NCI-H187 treated with DMSO at 0.1 percent for 48 hours (cell line): ENCODE measurements around the gene FBP2.

Source experiments
- DNase-seq: peaks from one replicate; lab custom pipeline; 2025; lab: John Stamatoyannopoulos, UW

FBP2 gene

GRCh38 chr9:94593459-94594345 is at the start of gene FBP2:
FBP2 (minus strand) TSS chr9:94593824; CDS start chr9:94593726, 98 bp downstream.
- DNase-seq = no peak

GRCh38 chr9:94643176-94643575 is 49.6 kb upstream of the FBP2 start:
- DNase-seq = no peak

DNA sequence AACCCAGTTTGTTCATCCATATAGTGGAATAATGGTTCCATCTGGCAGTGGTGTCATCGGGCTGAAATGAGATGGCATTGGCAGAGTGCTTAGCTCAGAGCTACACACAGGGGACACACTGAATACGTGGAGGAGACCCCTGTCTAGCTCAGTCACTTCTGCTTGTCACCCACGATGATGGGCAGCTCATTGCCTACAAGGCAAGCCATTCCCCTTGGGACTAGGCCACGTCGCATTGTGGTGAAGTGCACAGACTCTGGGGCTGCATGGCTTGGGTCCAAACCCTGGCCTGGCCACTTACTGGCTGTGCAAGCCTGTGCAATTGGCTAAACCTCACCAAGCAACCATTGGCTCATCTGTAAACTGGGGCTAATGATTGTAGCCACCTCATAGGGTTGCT is 48.9 kb upstream of the FBP2 start:
- no peak for DNase-seq

GRCh38 chr9:94639999-94640376 is 46.4 kb upstream of the FBP2 start:
- no peak for DNase-seq

- DNase-seq = no peak
Measured at GRCh38 chr9:94639061-94639998, 45.7 kb upstream of the FBP2 start, which contains the start of gene FBP1. FBP1 (minus strand) TSS chr9:94639518; CDS start chr9:94639310, 208 bp downstream.

- DNase-seq = no peak
Measured at GRCh38 chr9:94638335-94639060, 44.9 kb upstream of the FBP2 start.

DNA sequence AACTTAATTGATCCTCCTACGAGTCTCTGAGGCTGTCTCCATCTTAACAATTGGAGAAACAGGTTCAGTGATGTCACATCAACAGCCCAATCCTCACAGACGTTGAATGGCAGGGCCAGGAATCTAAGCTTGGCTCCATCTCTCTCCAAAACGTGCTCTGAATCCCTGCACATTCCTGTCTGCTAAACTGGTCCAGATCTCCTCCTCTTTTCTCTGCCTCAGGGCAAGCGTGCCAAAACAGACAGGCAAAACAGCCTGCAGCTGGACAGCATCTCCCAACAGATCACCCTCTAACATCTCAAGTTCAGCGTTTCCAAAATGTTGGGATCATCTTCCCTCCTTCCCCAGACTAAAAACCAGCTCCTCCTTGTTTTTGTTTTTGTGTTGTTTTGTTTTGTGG is 39.1 kb upstream of the FBP2 start:
- no peak for DNase-seq

DNA sequence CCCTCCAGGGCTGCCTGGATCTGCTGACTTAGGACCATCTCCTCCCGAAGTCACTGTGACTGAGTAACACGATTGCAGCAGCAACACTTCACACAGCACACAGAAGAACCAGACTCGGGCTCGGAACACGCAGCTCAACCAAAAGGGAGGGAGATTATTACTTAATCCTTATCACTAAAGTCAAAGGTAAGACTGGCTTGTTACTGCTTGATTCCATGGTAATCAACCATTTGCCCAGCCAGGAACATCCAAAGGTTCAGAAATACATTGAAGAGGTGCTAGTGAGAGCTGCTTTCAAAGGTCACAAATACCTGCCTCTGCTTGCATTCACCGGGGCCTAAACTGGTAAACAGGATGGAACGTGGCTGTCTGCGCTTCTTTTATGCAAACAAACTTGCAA is 38.0 kb upstream of the FBP2 start:
- no peak for DNase-seq

GRCh38 chr9:94630833-94631232 is 37.2 kb upstream of the FBP2 start:
- no peak for DNase-seq

DNA sequence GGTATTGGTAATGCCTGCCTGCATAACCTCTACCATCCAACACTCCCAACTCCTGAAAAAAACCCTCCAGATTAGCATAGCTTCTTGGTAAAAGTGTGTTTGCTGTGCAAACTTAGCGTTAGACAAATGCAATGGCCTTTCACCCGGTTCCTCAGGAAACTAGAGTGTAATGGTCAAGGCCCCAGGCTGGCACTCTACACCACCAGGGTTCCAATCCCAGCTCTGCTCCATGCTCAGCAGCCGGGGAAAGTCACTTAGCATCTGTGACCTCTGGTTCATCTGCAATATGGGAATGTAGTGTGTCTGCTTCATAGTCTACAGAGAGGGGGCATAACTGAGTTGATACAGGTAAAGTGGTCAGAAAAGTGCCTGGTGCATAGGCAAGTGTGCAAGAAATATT is 36.7 kb upstream of the FBP2 start:
- DNase-seq = no peak

GRCh38 chr9:94627287-94627686 is 33.7 kb upstream of the FBP2 start:
- no peak for DNase-seq

- DNase-seq = no peak
Measured at GRCh38 chr9:94625835-94626234, 32.2 kb upstream of the FBP2 start.

GRCh38 chr9:94624629-94625028 is 31.0 kb upstream of the FBP2 start:
- DNase-seq = no peak

GRCh38 chr9:94623253-94623652 is 29.6 kb upstream of the FBP2 start:
- DNase-seq = no peak

GRCh38 chr9:94622087-94622800 is 28.6 kb upstream of the FBP2 start:
- DNase-seq = no peak

GRCh38 chr9:94619026-94619425 is 25.4 kb upstream of the FBP2 start:
- no peak for DNase-seq

DNA sequence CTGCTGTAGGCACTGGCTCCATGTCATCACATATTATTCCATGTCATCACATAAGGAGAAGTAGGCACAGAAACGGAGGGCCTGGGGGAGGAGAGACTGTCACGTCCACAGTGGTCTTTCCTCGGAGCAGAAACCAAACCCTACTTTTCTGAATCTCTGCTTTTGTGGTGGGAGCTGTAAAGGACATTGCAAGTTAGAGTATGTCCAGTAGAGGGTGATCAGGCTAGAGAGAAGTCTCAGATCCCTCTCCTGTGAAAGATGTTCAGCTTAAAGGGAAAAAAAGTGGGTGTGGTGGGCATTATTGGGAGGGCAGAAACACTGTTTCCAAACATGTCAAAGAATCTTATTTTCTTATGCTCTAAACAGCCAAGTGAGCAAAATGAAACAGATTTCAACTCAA is 19.4 kb upstream of the FBP2 start:
- DNase-seq = no peak

DNA sequence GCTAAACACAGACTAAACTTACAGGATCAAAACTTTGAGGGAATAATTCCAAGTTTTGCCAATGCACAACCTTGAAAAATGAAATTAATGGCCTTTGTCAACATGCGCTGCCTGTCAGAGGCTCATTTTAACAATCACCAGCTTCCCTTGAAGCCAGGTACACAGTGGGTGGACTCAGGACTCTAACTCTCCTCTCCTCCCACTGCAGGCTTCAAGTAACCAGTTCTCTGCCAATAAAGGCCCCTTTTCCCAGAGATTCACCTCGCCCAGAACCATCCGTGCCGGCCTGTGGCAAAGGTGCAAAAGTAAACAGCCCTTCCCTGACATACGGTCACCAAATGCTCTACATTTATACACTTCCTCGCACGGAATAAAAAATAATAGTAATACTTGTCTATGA is 18.4 kb upstream of the FBP2 start:
- DNase-seq = no peak

- DNase-seq = no peak
Measured at GRCh38 chr9:94611638-94612068, 18.0 kb upstream of the FBP2 start.

DNA sequence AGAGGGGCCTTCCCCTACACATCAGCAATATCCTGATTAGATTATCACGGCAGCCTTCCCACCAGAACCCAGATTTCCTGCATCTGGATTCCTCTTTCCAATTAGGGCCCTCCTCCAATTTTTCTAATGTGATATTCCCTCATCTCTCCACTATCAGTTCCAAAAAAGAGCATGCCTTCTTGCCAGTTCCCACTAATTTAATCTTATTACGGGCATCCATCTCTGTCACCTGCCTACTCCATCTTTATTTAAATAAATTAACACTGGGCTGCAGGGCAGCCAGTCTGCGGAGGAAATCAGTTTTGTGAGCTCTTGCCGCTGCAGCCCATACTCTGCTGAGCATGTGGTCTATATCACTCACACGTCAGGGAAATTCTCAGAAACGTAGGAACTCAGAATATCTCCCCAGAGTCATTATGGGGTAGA is 16.6 kb upstream of the FBP2 start:
- DNase-seq = no peak

DNA sequence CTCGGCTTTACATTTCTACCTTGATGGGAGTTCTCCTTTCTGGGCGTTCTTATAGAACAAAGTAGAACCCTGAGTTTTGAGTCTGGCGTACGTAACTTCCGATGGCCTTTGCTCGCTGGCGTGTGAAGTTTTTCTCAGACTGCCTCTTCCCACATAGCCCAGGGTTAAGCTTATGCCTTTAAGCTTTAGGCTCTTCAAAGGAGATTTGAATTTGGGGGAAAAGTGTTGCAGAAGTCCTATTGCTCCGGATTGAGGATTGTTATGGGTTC is 13.7 kb upstream of the FBP2 start:
- no peak for DNase-seq
